Colon (tissue), 2 donors: ENCODE results near the gene SPRN.
"Not testable (repeated sequence)": the region's sequence is repeated elsewhere in the genome, so short reads cannot be mapped to it uniquely, and the experiment has no call there.

Experiments used
- FAIRE-seq: peaks from 2 replicates; lab custom pipeline; 2012; peaks lifted over from hg19 to GRCh38; lab: Jason Lieb, UNC
- donor health status: control.
- donor health status: control.

The SPRN gene

GRCh38 chr10:133439517-133440461 lies 15.4 kb upstream of the SPRN start:
- FAIRE-seq, result no peak

- FAIRE-seq, result no peak
These were observed 14.4 kb upstream of the SPRN start for GRCh38 chr10:133438711-133439273.

GRCh38 chr10:133432789-133433188 lies 8.4 kb upstream of the SPRN start:
- FAIRE-seq, result not testable (repeated sequence)

- FAIRE-seq, result not testable (repeated sequence)
These were observed 7.6 kb upstream of the SPRN start for GRCh38 chr10:133431888-133432613.

- not testable (repeated sequence) for FAIRE-seq
These were observed 5.1 kb upstream of the SPRN start for GRCh38 chr10:133429571-133429970.

- FAIRE-seq, result not testable (repeated sequence)
These were observed 323 bp downstream of the SPRN start for GRCh38 chr10:133424102-133424501.

- no peak for FAIRE-seq
These were observed 1.3 kb downstream of the SPRN start for GRCh38 chr10:133422807-133423771.

GRCh38 chr10:133422223-133422806 lies 2.1 kb downstream of the SPRN start:
- FAIRE-seq, result no peak

- FAIRE-seq, result no peak
These were observed 2.8 kb downstream of the SPRN start for GRCh38 chr10:133421336-133422222.

GRCh38 chr10:133420579-133420978 lies 3.8 kb downstream of the SPRN start:
- no peak for FAIRE-seq

GRCh38 chr10:133420028-133420427 lies 4.4 kb downstream of the SPRN start:
- FAIRE-seq, result no peak

- no peak for FAIRE-seq
These were observed 5.0 kb downstream of the SPRN start for GRCh38 chr10:133419211-133419950.

GRCh38 chr10:133418289-133418993 lies 6.0 kb downstream of the SPRN start:
- FAIRE-seq, result no peak

GRCh38 chr10:133415752-133416151 lies 8.7 kb downstream of the SPRN start:
- no peak for FAIRE-seq

- not testable (repeated sequence) for FAIRE-seq
These were observed 10.0 kb downstream of the SPRN start for GRCh38 chr10:133414401-133414800.

- no peak for FAIRE-seq
These were observed 12.1 kb downstream of the SPRN start for GRCh38 chr10:133412381-133412711.

- no peak for FAIRE-seq
These were observed 12.7 kb downstream of the SPRN start for GRCh38 chr10:133411523-133412380.
